Ishikawa (cell line): ENCODE results near the gene CYP3A7.

Experiments used
- CEBPB ChIP-seq: IDR thresholded peaks from 2 replicates; pipeline ENCODE4 v1.6.1; 2012
- CREB1 ChIP-seq: IDR thresholded peaks from 2 replicates; pipeline ENCODE4 v1.6.1; 2012; ENCODE audit warnings: low read depth
- EGR1 ChIP-seq: IDR thresholded peaks from 2 replicates; pipeline ENCODE4 v1.6.1; 2012
- EP300 ChIP-seq: IDR thresholded peaks from 2 replicates; pipeline ENCODE4 v1.6.1; 2012; ENCODE audit warnings: borderline replicate concordance
- RAD21 ChIP-seq: IDR thresholded peaks from 2 replicates; pipeline ENCODE4 v1.6.1; 2012; ENCODE audit warnings: low read depth
- REST ChIP-seq: IDR thresholded peaks from 2 replicates; pipeline ENCODE4 v1.6.1; 2012; ENCODE audit warnings: low read depth, mild to moderate bottlenecking
- TAF1 ChIP-seq: IDR thresholded peaks from 2 replicates; pipeline ENCODE4 v1.6.1; 2012; ENCODE audit warnings: low read depth, mild to moderate bottlenecking
- TCF12 ChIP-seq: IDR thresholded peaks from 2 replicates; pipeline ENCODE4 v1.6.1; 2012; ENCODE audit warnings: low read depth
- TEAD4 ChIP-seq: IDR thresholded peaks from 2 replicates; pipeline ENCODE4 v1.6.1; 2012
- USF1 ChIP-seq: IDR thresholded peaks from 2 replicates; pipeline ENCODE4 v1.6.1; 2012
- YY1 ChIP-seq: IDR thresholded peaks from 2 replicates; pipeline ENCODE4 v1.6.1; 2012; ENCODE audit warnings: low read depth
- ZBTB7A ChIP-seq: IDR thresholded peaks from 2 replicates; pipeline ENCODE4 v1.6.1; 2012; ENCODE audit warnings: low read depth
- TF ChIP-seq, protein P1 (sequence below): IDR thresholded peaks from 2 replicates; pipeline ENCODE4 v1.6.1; 2012

DNA sequence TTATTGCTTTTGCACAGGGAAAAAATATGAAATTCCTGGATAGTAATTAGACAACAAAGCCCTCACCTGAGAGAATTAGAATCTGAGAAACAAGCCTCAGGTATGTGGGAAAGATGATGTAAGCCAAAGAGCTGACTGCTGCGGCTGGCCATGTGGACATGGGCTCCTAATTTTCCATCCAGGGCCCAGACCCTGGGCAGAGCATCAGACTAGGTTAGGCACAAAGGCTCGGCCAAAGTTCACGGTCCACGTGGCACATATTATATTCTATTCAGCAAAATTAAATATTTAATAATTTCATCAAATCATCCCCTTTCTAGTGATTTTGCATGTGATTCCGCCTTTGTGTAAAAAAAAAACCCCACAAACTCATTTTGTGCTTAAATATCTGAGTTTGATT is 43.9 kb upstream of the CYP3A7 start:
- no peak for TF ChIP-seq EGR1
- TF ChIP-seq, protein P1, sequence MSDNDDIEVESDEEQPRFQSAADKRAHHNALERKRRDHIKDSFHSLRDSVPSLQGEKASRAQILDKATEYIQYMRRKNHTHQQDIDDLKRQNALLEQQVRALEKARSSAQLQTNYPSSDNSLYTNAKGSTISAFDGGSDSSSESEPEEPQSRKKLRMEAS: no peak
- TF ChIP-seq ZBTB7A: no peak
- TF ChIP-seq TEAD4: no peak
- TF ChIP-seq RAD21: no peak
- TF ChIP-seq CEBPB: no peak
- no peak for TF ChIP-seq YY1
- no peak for TF ChIP-seq USF1
- no peak for TF ChIP-seq REST
- no peak for TF ChIP-seq TAF1
- no peak for TF ChIP-seq TCF12
- no peak for TF ChIP-seq CREB1
- TF ChIP-seq EP300: no peak
